WI38 (cell line): ENCODE data around the gene USP3.

Experiments
- H3K4me3 ChIP-seq: 2 replicates; pipeline ENCODE4 v1.5.1; 2011; ENCODE audit warnings: low read depth, mild to moderate bottlenecking, control low read depth, low read length
- CTCF ChIP-seq: IDR thresholded peaks from 2 replicates; pipeline ENCODE4 v1.5.1; 2012; ENCODE audit warnings: low read depth, mild to moderate bottlenecking, control low read depth, low read length

Gene USP3

GRCh38 chr15:63504979-63505841 lies 817 bp downstream of the USP3 start:
- TF ChIP-seq CTCF = no peak
- peak overlapping the region; percentile 84 for H3K4me3 ChIP-seq

- no peak for TF ChIP-seq CTCF
- peak overlapping the region; percentile 84 for H3K4me3 ChIP-seq
Measured at GRCh38 chr15:63505842-63506222, 1.4 kb downstream of the USP3 start.

GRCh38 chr15:63506537-63507035 lies 2.2 kb downstream of the USP3 start:
- TF ChIP-seq CTCF = no peak
- H3K4me3 ChIP-seq = no peak overlapping the region

GRCh38 chr15:63507878-63508818 lies 3.8 kb downstream of the USP3 start:
- no peak overlapping the region for H3K4me3 ChIP-seq
- TF ChIP-seq CTCF = no peak

GRCh38 chr15:63509056-63509954 lies 4.9 kb downstream of the USP3 start:
- no peak for TF ChIP-seq CTCF

GRCh38 chr15:63509955-63510940 lies 5.9 kb downstream of the USP3 start:
- no peak for TF ChIP-seq CTCF

More at GRCh38 chr15:63509056-63509954, 4.9 kb downstream of the USP3 start:
- H3K4me3 ChIP-seq = no peak overlapping the region

More at GRCh38 chr15:63509955-63510940, 5.9 kb downstream of the USP3 start:
- no peak overlapping the region for H3K4me3 ChIP-seq
